Measurements from ENCODE around the gene ANKRD30A.
"Not testable (repeated sequence)": the region's sequence is repeated elsewhere in the genome, so short reads cannot be mapped to it uniquely, and the experiment has no call there.

The ANKRD30A gene

GRCh38 chr10:37225163-37225562 lies 99.8 kb downstream of the ANKRD30A start:
- Mint-ChIP-seq H3K4me1 (no peaks in the 10 kb centered on the region), H3K9me3 (peaks cover 5% of the 10 kb centered on the region)
- no peak for DNase-seq (ENCODE audit: low spot score in 2 of 2)

GRCh38 chr10:37226524-37226923 lies 101.1 kb downstream of the ANKRD30A start:
- DNase-seq (ENCODE audit: low spot score in 2 of 2) (no peak), ATAC-seq (ENCODE audit: low read depth) (no peak)
- Mint-ChIP-seq H3K4me1 (no peaks in the 10 kb centered on the region), H3K36me3 (no peaks in the 10 kb centered on the region), H3K27me3 (no peaks in the 10 kb centered on the region), H3K9me3 (peaks cover 5% of the 10 kb centered on the region), H3K27ac (no peak overlapping the region), H3K4me3 (no peak overlapping the region)

More at GRCh38 chr10:37225163-37225562, 99.8 kb downstream of the ANKRD30A start:
- H3K4me3 Mint-ChIP-seq: no peak overlapping the region
- ATAC-seq (ENCODE audit: low read depth): no peak
- H3K36me3 Mint-ChIP-seq: no peaks in the 10 kb centered on the region
- no peaks in the 10 kb centered on the region for H3K27me3 Mint-ChIP-seq
- H3K27ac Mint-ChIP-seq: no peak overlapping the region

- H3K27ac Mint-ChIP-seq: no peak overlapping the region
- peaks cover 3% of the 10 kb centered on the region for H3K9me3 Mint-ChIP-seq
- no peak for ATAC-seq (ENCODE audit: low read depth)
- no peak for DNase-seq (ENCODE audit: low spot score in 2 of 2)
- no peaks in the 10 kb centered on the region for H3K27me3 Mint-ChIP-seq
- no peaks in the 10 kb centered on the region for H3K4me1 Mint-ChIP-seq
- no peaks in the 10 kb centered on the region for H3K36me3 Mint-ChIP-seq
- H3K4me3 Mint-ChIP-seq: no peak overlapping the region
These were observed 109.3 kb downstream of the ANKRD30A start for GRCh38 chr10:37234692-37235091.

- Mint-ChIP-seq H3K27me3 (no peaks in the 10 kb centered on the region), H3K9me3 (peaks cover 5% of the 10 kb centered on the region), H3K4me3 (no peak overlapping the region), H3K36me3 (no peaks in the 10 kb centered on the region), H3K27ac (no peak overlapping the region), H3K4me1 (no peaks in the 10 kb centered on the region)
- ATAC-seq (ENCODE audit: low read depth): no peak
- no peak for DNase-seq (ENCODE audit: low spot score in 2 of 2)
These were observed 110.7 kb downstream of the ANKRD30A start for GRCh38 chr10:37236093-37236492.

GRCh38 chr10:37240223-37240622 lies 114.8 kb downstream of the ANKRD30A start:
- no peak overlapping the region for H3K4me3 Mint-ChIP-seq
- no peaks in the 10 kb centered on the region for H3K4me1 Mint-ChIP-seq
- ATAC-seq (ENCODE audit: low read depth): no peak
- no peak overlapping the region for H3K27ac Mint-ChIP-seq
- H3K36me3 Mint-ChIP-seq: no peaks in the 10 kb centered on the region
- H3K9me3 Mint-ChIP-seq: peaks cover 5% of the 10 kb centered on the region
- no peaks in the 10 kb centered on the region for H3K27me3 Mint-ChIP-seq
- DNase-seq (ENCODE audit: low spot score in 2 of 2): no peak

- Mint-ChIP-seq H3K27ac (no peak overlapping the region), H3K4me3 (no peak overlapping the region), H3K36me3 (no peaks in the 10 kb centered on the region), H3K4me1 (no peaks in the 10 kb centered on the region), H3K9me3 (peaks cover 6% of the 10 kb centered on the region), H3K27me3 (no peaks in the 10 kb centered on the region)
- ATAC-seq (ENCODE audit: low read depth): no peak
- no peak for DNase-seq (ENCODE audit: low spot score in 2 of 2)
These were observed 121.2 kb downstream of the ANKRD30A start for GRCh38 chr10:37246637-37247036.

GRCh38 chr10:37255837-37256236 lies 130.4 kb downstream of the ANKRD30A start:
- DNase-seq (ENCODE audit: low spot score in 2 of 2); H3K4me3 Mint-ChIP-seq; H3K27me3 Mint-ChIP-seq; ATAC-seq (ENCODE audit: low read depth); H3K4me1 Mint-ChIP-seq; H3K9me3 Mint-ChIP-seq; H3K27ac Mint-ChIP-seq; H3K36me3 Mint-ChIP-seq: not testable (repeated sequence)

GRCh38 chr10:37263304-37263703 lies 137.9 kb downstream of the ANKRD30A start:
- H3K27ac Mint-ChIP-seq: no peak overlapping the region
- H3K36me3 Mint-ChIP-seq: no peaks in the 10 kb centered on the region
- H3K9me3 Mint-ChIP-seq: peaks cover 1% of the 10 kb centered on the region
- no peak for ATAC-seq (ENCODE audit: low read depth)
- DNase-seq (ENCODE audit: low spot score in 2 of 2): no peak
- H3K4me3 Mint-ChIP-seq: no peak overlapping the region
- H3K27me3 Mint-ChIP-seq: no peaks in the 10 kb centered on the region
- no peaks in the 10 kb centered on the region for H3K4me1 Mint-ChIP-seq

GRCh38 chr10:37268266-37268665 lies 142.9 kb downstream of the ANKRD30A start:
- H3K4me1 Mint-ChIP-seq: no peaks in the 10 kb centered on the region
- H3K4me3 Mint-ChIP-seq: no peak overlapping the region
- DNase-seq (ENCODE audit: low spot score in 2 of 2) (no peak), ATAC-seq (ENCODE audit: low read depth) (no peak)
- no peaks in the 10 kb centered on the region for H3K9me3 Mint-ChIP-seq
- no peaks in the 10 kb centered on the region for H3K36me3 Mint-ChIP-seq
- no peaks in the 10 kb centered on the region for H3K27me3 Mint-ChIP-seq
- no peak overlapping the region for H3K27ac Mint-ChIP-seq

- Mint-ChIP-seq H3K27me3 (no peaks in the 10 kb centered on the region), H3K36me3 (no peaks in the 10 kb centered on the region), H3K4me1 (no peaks in the 10 kb centered on the region), H3K9me3 (no peaks in the 10 kb centered on the region), H3K4me3 (no peak overlapping the region), H3K27ac (no peak overlapping the region)
- DNase-seq (ENCODE audit: low spot score in 2 of 2) (no peak), ATAC-seq (ENCODE audit: low read depth) (no peak)
These were observed 144.3 kb downstream of the ANKRD30A start for GRCh38 chr10:37269554-37270256.

- no peak overlapping the region for H3K27ac Mint-ChIP-seq
- H3K36me3 Mint-ChIP-seq: no peaks in the 10 kb centered on the region
- ATAC-seq (ENCODE audit: low read depth) (no peak), DNase-seq (ENCODE audit: low spot score in 2 of 2) (no peak)
- no peaks in the 10 kb centered on the region for H3K27me3 Mint-ChIP-seq
- no peaks in the 10 kb centered on the region for H3K4me1 Mint-ChIP-seq
- peaks cover 6% of the 10 kb centered on the region for H3K9me3 Mint-ChIP-seq
- no peak overlapping the region for H3K4me3 Mint-ChIP-seq
These were observed 149.9 kb downstream of the ANKRD30A start for GRCh38 chr10:37275216-37275777.

- H3K4me3 Mint-ChIP-seq: no peak overlapping the region
- ATAC-seq (ENCODE audit: low read depth) (no peak), DNase-seq (ENCODE audit: low spot score in 2 of 2) (no peak)
- no peaks in the 10 kb centered on the region for H3K36me3 Mint-ChIP-seq
- H3K9me3 Mint-ChIP-seq: peaks cover 8% of the 10 kb centered on the region
- H3K27ac Mint-ChIP-seq: no peak overlapping the region
- H3K27me3 Mint-ChIP-seq: no peaks in the 10 kb centered on the region
- H3K4me1 Mint-ChIP-seq: no peaks in the 10 kb centered on the region
These were observed 159.7 kb downstream of the ANKRD30A start for GRCh38 chr10:37285063-37285462.

GRCh38 chr10:37289833-37290464 lies 164.6 kb downstream of the ANKRD30A start:
- H3K36me3 Mint-ChIP-seq: no peaks in the 10 kb centered on the region
- H3K27me3 Mint-ChIP-seq: no peaks in the 10 kb centered on the region
- no peak for ATAC-seq (ENCODE audit: low read depth)
- DNase-seq (ENCODE audit: low spot score in 2 of 2): no peak
- H3K4me3 Mint-ChIP-seq: no peak overlapping the region
- no peaks in the 10 kb centered on the region for H3K4me1 Mint-ChIP-seq
- no peak overlapping the region for H3K27ac Mint-ChIP-seq
- H3K9me3 Mint-ChIP-seq: peaks cover 16% of the 10 kb centered on the region

GRCh38 chr10:37301271-37301670 lies 175.9 kb downstream of the ANKRD30A start:
- no peak for DNase-seq (ENCODE audit: low spot score in 2 of 2)
- Mint-ChIP-seq H3K27ac (no peak overlapping the region), H3K4me1 (no peaks in the 10 kb centered on the region), H3K27me3 (no peaks in the 10 kb centered on the region), H3K4me3 (no peak overlapping the region), H3K9me3 (peaks cover 9% of the 10 kb centered on the region), H3K36me3 (no peaks in the 10 kb centered on the region)
- ATAC-seq (ENCODE audit: low read depth): no peak

- Mint-ChIP-seq H3K36me3 (no peaks in the 10 kb centered on the region), H3K27ac (no peak overlapping the region), H3K27me3 (no peaks in the 10 kb centered on the region), H3K4me3 (no peak overlapping the region), H3K9me3 (peaks cover 6% of the 10 kb centered on the region), H3K4me1 (no peaks in the 10 kb centered on the region)
- DNase-seq (ENCODE audit: low spot score in 2 of 2): no peak
- ATAC-seq (ENCODE audit: low read depth): no peak
These were observed 178.6 kb downstream of the ANKRD30A start for GRCh38 chr10:37304036-37304435.
